A549 (cell line): Measurements from ENCODE around the gene FAM234B. TPM values are rescaled to one million over a fixed set of nuclear protein-coding genes. Genes with fewer than 3 reads are reported as not detected.

Experiments used
- ATAC-seq, 2 experiments: fragments of 200-7000 bp in 1 of 2; fragments of >200 bp in 1 of 2; cut with Nextera tagmentation in 1 of 2; cut with Tn5 transposase in 1 of 2; 3 replicates each; pipeline versions ENCODE4 v1.8.0 to v1.9.1; 2018 to 2020; ENCODE audit warnings: mild to moderate bottlenecking in 1 of 2, moderate library complexity in 1 of 2
- CTCF ChIA-PET: fragments of 300-600 bp; sonication (Branson Sonifier 250); formaldehyde crosslinking; extraction: SDS; loops from one replicate; lab custom pipeline; 2021; ENCODE audit warnings: antibody characterized with exemption, inconsistent platforms; lab: Yijun Ruan, JAX
- POLR2A ChIA-PET: fragments of 350-600 bp; formaldehyde crosslinking; extraction: SDS; loops from one replicate; lab custom pipeline; 2021; ENCODE audit warnings: antibody characterized with exemption, inconsistent platforms; lab: Yijun Ruan, JAX
- DNase-seq, 2 experiments: peaks; one replicate each; pipeline versions ENCODE4 v3.0.0 to v3.0.0-alpha.2; 2011 to 2016; ENCODE audit warnings: low read depth in 1 of 2, low spot score in 1 of 2
- FAIRE-seq: peaks from 2 replicates; lab custom pipeline; 2011; peaks lifted over from hg19 to GRCh38; lab: Jason Lieb, UNC
- H3K27ac ChIP-seq, 2 experiments: fragments of >200 bp; sonication (Bioruptor Twin); formaldehyde crosslinking; 3 replicates each; pipeline ENCODE4 v1.5.1; 2016 to 2017
- H3K4me1 ChIP-seq: fragments of >200 bp; sonication (Bioruptor Twin); formaldehyde crosslinking; 3 replicates; pipeline ENCODE4 v1.6.1; 2016
- H3K4me2 ChIP-seq: fragments of >200 bp; sonication (Bioruptor Twin); formaldehyde crosslinking; 3 replicates; pipeline ENCODE4 v1.6.1; 2016
- H3K4me3 ChIP-seq: fragments of >200 bp; sonication (Bioruptor Twin); formaldehyde crosslinking; 3 replicates; pipeline ENCODE4 v1.5.1; 2016
- H3K9me3 ChIP-seq: fragments of >200 bp; sonication (Bioruptor Twin); formaldehyde crosslinking; 3 replicates; pipeline ENCODE4 v1.6.1; 2016
- CBX2 ChIP-seq: fragments of 200-600 bp; sonication (generic); IDR thresholded peaks from 2 replicates; pipeline ENCODE4 v1.6.1; 2016; ENCODE audit warnings: low read depth, mild to moderate bottlenecking, borderline replicate concordance
- CHD4 ChIP-seq: fragments of 200-600 bp; sonication (generic); IDR thresholded peaks from 2 replicates; pipeline ENCODE4 v1.6.1; 2016; ENCODE audit warnings: antibody characterized with exemption, mild to moderate bottlenecking, borderline replicate concordance
- ELK1 ChIP-seq: fragments of 150-350 bp; IDR thresholded peaks from 2 replicates; pipeline ENCODE4 v1.6.1; 2014; ENCODE audit warnings: low read depth, mild to moderate bottlenecking, low read length
- EP300 ChIP-seq, 2 experiments: fragments of >200 bp; sonication (Bioruptor Twin); formaldehyde crosslinking; IDR thresholded peaks; 2 replicates in 1 of 2; 3 replicates in 1 of 2; pipeline ENCODE4 v1.6.1; 2016 to 2017
- FOXS1 ChIP-seq: fragments of 250-450 bp; sonication (Bioruptor Pico); IDR thresholded peaks from 2 replicates; pipeline ENCODE4 v1.5.0; 2020; ENCODE audit warnings: mild to moderate bottlenecking, moderate library complexity
- GATA3 ChIP-seq: IDR thresholded peaks from 2 replicates; pipeline ENCODE4 v1.6.1; 2012; ENCODE audit warnings: borderline replicate concordance
- HDAC2 ChIP-seq: fragments of 200-600 bp; sonication (generic); IDR thresholded peaks from 2 replicates; pipeline ENCODE4 v1.6.1; 2016
- HES2 ChIP-seq: fragments of >200 bp; sonication (Bioruptor Twin); formaldehyde crosslinking; IDR thresholded peaks from 2 replicates; pipeline ENCODE4 v1.6.1; 2016
- HEYL ChIP-seq: fragments of 250-450 bp; sonication (Bioruptor Pico); IDR thresholded peaks from 2 replicates; pipeline ENCODE4 v1.8.0; 2021; ENCODE audit warnings: mild to moderate bottlenecking, moderate library complexity
- JUN ChIP-seq, 2 experiments: fragments of >200 bp; sonication (Bioruptor Twin); formaldehyde crosslinking; IDR thresholded peaks; 2 replicates in 1 of 2; 3 replicates in 1 of 2; pipeline ENCODE4 v1.6.1; 2016 to 2017
- JUNB ChIP-seq: fragments of >200 bp; sonication (Bioruptor Twin); formaldehyde crosslinking; IDR thresholded peaks from 2 replicates; pipeline ENCODE4 v1.6.1; 2016
- KDM5A ChIP-seq: fragments of 200-600 bp; sonication (generic); IDR thresholded peaks from 2 replicates; pipeline ENCODE4 v1.6.1; 2016; ENCODE audit warnings: antibody characterized with exemption, mild to moderate bottlenecking
- MAX ChIP-seq: IDR thresholded peaks from 2 replicates; pipeline ENCODE4 v1.6.1; 2012
- MAZ ChIP-seq: fragments of 150-350 bp; IDR thresholded peaks from 2 replicates; pipeline ENCODE4 v1.6.1; 2014; ENCODE audit warnings: antibody characterized with exemption, low read depth, low read length, borderline replicate concordance
- MYC ChIP-seq: IDR thresholded peaks from 2 replicates; pipeline ENCODE4 v1.6.1; 2012; ENCODE audit warnings: mild to moderate bottlenecking, inconsistent platforms, low read length, improper control_type of control experiment, borderline replicate concordance
- NR3C1 ChIP-seq: fragments of >200 bp; sonication (Bioruptor Twin); formaldehyde crosslinking; IDR thresholded peaks from 3 replicates; pipeline ENCODE4 v1.6.1; 2017
- PBX3 ChIP-seq: IDR thresholded peaks from 2 replicates; pipeline ENCODE4 v1.6.1; 2012
- RFX5 ChIP-seq: fragments of 450-650 bp; IDR thresholded peaks from 2 replicates; pipeline ENCODE4 v1.7.1; 2014; ENCODE audit warnings: antibody characterized with exemption, mild to moderate bottlenecking, moderate library complexity
- TFCP2L1 ChIP-seq: fragments of 250-450 bp; sonication (Bioruptor Pico); IDR thresholded peaks from 2 replicates; pipeline ENCODE4 v1.5.0; 2021; ENCODE audit warnings: mild to moderate bottlenecking
- ZFP36 ChIP-seq: fragments of 450-650 bp; IDR thresholded peaks from 2 replicates; pipeline ENCODE4 v1.6.1; 2014; ENCODE audit warnings: borderline replicate concordance; ENCODE audit not compliant: partially characterized antibody
- ZNF302 ChIP-seq: fragments of 250-450 bp; sonication (Bioruptor Pico); IDR thresholded peaks from 2 replicates; pipeline ENCODE4 v1.9.0; 2021; ENCODE audit warnings: inconsistent platforms, mild to moderate bottlenecking, moderate library complexity
- WGBS: methylation state at CpG from one replicate; pipeline ENCODE4 v1.1.6; 2017; ENCODE audit errors: missing lambda C conversion rate; 5-methylcytosine and 5-hydroxymethylcytosine counted together
- polyA plus RNA-seq, 4 experiments: library from polyadenylated mRNA; depleted of rRNA in 3 of 4; stranded (reverse); fragments of >200 nt; fragmentation: RNase III in 1 of 4; extraction: RNeasy Plus Mini Kit Qiagen cat#74134 plus additional on column Dnase treatment in 1 of 4; gene quantifications; 2 replicates in 3 of 4; 3 replicates in 1 of 4; pipeline ENCODE4 v1.2.3, GENCODE V29; 2011 to 2017

Gene FAM234B
- polyA plus RNA-seq, 2 of the 4 experiments (the other 2 are of a cell fraction), result 2.6 to 7.5 TPM

- H3K4me1 ChIP-seq, result no peaks in the 10 kb centered on the region
- FAIRE-seq (no peak), DNase-seq (no peak), ATAC-seq (no peak)
- CTCF ChIA-PET, result no interaction called here
- H3K4me2 ChIP-seq, result no peak overlapping the region
- 87% methylated on average over 12 of the region's 12 CpGs for WGBS
- TF ChIP-seq JUNB (no peak), JUN (IDR thresholded peaks at IDR 0.05) (no peak), PBX3 (no peak), GATA3 (no peak), ZFP36 (no peak), MAZ (no peak), MYC (no peak), HEYL (no peak), EP300 (IDR thresholded peaks at IDR 0.05) (no peak)
- TF ChIP-seq, all 56 proteins: peak for 0
- H3K9me3 ChIP-seq, result no peaks in the 10 kb centered on the region
- H3K27ac ChIP-seq, result no peak overlapping the region
- POLR2A ChIA-PET, result no interaction called here
- H3K4me3 ChIP-seq, result no peak overlapping the region
These were observed 31.8 kb downstream of the FAM234B start for GRCh38 chr12:13075786-13076570.

GRCh38 chr12:13079440-13079906 lies 35.3 kb downstream of the FAM234B start:
- ATAC-seq (no peak; a peak in 1 of 6 replicates), DNase-seq (no peak), FAIRE-seq (no peak)
- H3K4me3 ChIP-seq, result no peak overlapping the region
- no peak overlapping the region for H3K4me2 ChIP-seq
- no peaks in the 10 kb centered on the region for H3K9me3 ChIP-seq
- TF ChIP-seq KDM5A (no peak), NR3C1 (no peak), TFCP2L1 (no peak), MAX (no peak), RFX5 (no peak)
- no peak overlapping the region for H3K27ac ChIP-seq
- CTCF ChIA-PET, result interaction anchor here (0.6 to 1.6 kb wide), 6 partner anchors 10 to 455 kb away, joined by 3 to 6 read pairs (median 4); no protein-coding TSS in a partner anchor
- 68% methylated on average over 8 of the region's 8 CpGs for WGBS
- no peaks in the 10 kb centered on the region for H3K4me1 ChIP-seq
- POLR2A ChIA-PET, result no interaction called here

GRCh38 chr12:13080266-13080665 lies 36.1 kb downstream of the FAM234B start:
- Histone ChIP-seq H3K27ac (no peak overlapping the region), H3K9me3 (no peaks in the 10 kb centered on the region), H3K4me2 (no peak overlapping the region), H3K4me1 (no peaks in the 10 kb centered on the region), H3K4me3 (no peak overlapping the region)
- ChIA-PET CTCF (interaction anchor here (0.8 to 1.6 kb wide), 4 partner anchors 9 to 455 kb away, joined by 3 to 6 read pairs (median 4); no protein-coding TSS in a partner anchor), POLR2A (no interaction called here)
- DNase-seq (no peak), ATAC-seq (no peak), FAIRE-seq (no peak)
- TF ChIP-seq NR3C1 (no peak), ELK1 (no peak), FOXS1 (CRISPR knock-in tag) (no peak), JUNB (no peak), CBX2 (no peak), CHD4 (no peak), HDAC2 (no peak), ZFP36 (no peak), HES2 (no peak), JUN (IDR thresholded peaks at IDR 0.05) (no peak), GATA3 (no peak), ZNF302 (CRISPR knock-in tag) (no peak)
- WGBS, result 82% methylated on average over 3 of the region's 3 CpGs
